Measurements from ENCODE around the gene TSPAN11.

The TSPAN11 gene

GRCh38 chr12:30959778-30960177 is 33.2 kb downstream of the TSPAN11 start:
- Histone ChIP-seq H3K36me3 (no peaks in the 10 kb centered on the region), H3K4me3 (no peak overlapping the region), H3K9me3 (no peaks in the 10 kb centered on the region), H3K27me3 (peaks cover 0 to 4% of the 10 kb centered on the region in 2 donors), H3K4me1 (no peaks in the 10 kb centered on the region), H3K27ac (no peak overlapping the region)
- TF ChIP-seq, protein P1, sequence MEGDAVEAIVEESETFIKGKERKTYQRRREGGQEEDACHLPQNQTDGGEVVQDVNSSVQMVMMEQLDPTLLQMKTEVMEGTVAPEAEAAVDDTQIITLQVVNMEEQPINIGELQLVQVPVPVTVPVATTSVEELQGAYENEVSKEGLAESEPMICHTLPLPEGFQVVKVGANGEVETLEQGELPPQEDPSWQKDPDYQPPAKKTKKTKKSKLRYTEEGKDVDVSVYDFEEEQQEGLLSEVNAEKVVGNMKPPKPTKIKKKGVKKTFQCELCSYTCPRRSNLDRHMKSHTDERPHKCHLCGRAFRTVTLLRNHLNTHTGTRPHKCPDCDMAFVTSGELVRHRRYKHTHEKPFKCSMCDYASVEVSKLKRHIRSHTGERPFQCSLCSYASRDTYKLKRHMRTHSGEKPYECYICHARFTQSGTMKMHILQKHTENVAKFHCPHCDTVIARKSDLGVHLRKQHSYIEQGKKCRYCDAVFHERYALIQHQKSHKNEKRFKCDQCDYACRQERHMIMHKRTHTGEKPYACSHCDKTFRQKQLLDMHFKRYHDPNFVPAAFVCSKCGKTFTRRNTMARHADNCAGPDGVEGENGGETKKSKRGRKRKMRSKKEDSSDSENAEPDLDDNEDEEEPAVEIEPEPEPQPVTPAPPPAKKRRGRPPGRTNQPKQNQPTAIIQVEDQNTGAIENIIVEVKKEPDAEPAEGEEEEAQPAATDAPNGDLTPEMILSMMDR (IDR thresholded peaks at IDR 0.05), result no peak
- intact Hi-C loops (cut with DNase I; ENCODE audit: low total_unique reads), result no loop called here
- DNase-seq, result no peak

DNA sequence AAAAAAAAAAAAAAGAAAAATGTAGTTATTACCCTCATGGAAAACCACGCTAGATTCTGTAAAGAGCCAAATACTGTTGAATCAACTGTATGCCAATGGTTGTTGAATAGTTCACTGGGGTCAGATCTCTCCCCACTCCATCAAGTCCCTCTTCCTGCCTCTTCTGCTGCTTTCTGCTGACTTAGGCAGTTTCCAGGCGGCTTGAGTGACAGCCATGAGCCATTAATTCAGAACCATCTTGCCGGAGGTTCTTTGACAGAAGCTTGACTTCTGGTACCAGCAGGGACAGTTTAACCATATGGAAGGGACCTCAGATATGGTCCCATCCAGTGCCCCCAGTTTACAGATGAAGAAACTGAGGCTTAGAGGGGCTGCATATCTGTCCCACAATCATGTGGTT is 34.5 kb downstream of the TSPAN11 start:
- Histone ChIP-seq H3K4me1 (no peaks in the 10 kb centered on the region), H3K9me3 (no peaks in the 10 kb centered on the region), H3K27ac (no peak overlapping the region), H3K27me3 (peaks cover 0 to 4% of the 10 kb centered on the region in 2 donors), H3K4me3 (no peak overlapping the region), H3K36me3 (no peaks in the 10 kb centered on the region)
- TF ChIP-seq, protein P1 (IDR thresholded peaks at IDR 0.05), result no peak
- no peak for DNase-seq
- intact Hi-C loops (cut with DNase I; ENCODE audit: low total_unique reads), result no loop called here

DNA sequence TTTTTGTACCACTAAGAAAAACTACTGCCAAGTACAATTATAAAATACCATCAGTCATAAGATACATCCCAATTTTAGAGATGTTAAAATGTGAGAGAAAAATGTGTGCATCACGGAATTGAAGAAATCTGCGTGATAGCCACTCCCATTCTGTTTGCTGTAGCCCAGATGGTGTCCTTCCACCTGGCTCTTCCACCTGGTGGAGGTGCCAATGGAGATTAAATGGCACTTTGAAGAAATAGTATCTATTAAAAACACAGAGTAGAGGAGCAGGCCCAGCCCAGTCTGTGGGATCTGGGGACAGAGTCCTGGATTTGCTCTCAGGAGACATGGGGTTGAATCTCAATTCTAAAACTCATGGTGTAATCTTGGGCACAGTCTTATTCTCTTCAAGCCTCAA is 35.5 kb downstream of the TSPAN11 start:
- H3K27me3 ChIP-seq, result peaks cover 0 to 4% of the 10 kb centered on the region in 2 donors
- H3K36me3 ChIP-seq, result no peaks in the 10 kb centered on the region
- intact Hi-C loops (cut with DNase I; ENCODE audit: low total_unique reads), result no loop called here
- TF ChIP-seq, protein P1 (IDR thresholded peaks at IDR 0.05), result no peak
- H3K4me3 ChIP-seq, result no peak overlapping the region
- H3K4me1 ChIP-seq, result no peaks in the 10 kb centered on the region
- H3K27ac ChIP-seq, result no peak overlapping the region
- DNase-seq, result no peak
- H3K9me3 ChIP-seq, result no peaks in the 10 kb centered on the region

DNA sequence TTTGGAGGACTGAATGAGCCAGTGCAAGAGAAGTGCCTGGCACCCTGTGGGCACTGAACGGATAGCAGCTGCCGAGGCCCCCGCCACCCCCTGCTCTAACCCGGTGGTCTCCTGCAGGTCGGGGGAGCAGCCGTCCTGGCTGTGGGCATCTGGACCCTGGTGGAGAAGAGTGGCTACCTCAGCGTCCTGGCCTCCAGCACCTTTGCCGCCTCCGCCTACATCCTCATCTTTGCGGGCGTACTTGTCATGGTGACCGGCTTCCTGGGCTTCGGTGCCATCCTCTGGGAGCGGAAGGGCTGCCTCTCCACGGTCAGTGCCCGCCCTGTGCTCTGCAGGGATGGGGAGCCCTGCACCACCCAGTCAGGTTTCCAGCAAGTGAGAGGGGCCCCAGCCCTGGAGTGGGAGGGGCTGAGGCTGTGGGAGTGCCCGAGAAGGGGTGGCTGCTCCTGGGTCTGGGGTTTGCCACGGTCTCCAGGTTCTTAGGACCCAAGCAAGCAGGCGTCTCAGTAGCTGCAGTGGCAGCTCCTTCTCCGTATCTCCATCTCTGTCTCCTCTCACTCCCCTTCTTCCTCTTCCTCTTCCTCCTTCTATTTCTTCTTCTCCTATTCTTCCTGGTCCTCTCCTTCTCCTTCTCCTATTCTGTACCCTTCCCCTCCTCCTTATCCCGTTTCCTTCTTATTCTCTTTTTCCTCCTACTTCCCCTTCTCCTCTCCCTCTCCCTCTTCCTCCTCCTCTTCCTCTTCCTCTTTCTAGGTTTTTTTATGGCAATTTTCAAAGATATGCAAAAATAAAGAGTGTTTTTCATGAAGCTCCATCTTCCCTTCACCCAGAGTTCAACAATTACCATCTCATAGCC is 37.4 kb downstream of the TSPAN11 start:
- H3K4me3 ChIP-seq, result no peak overlapping the region
- H3K4me1 ChIP-seq, result no peaks in the 10 kb centered on the region
- no peaks in the 10 kb centered on the region for H3K36me3 ChIP-seq
- H3K9me3 ChIP-seq, result no peaks in the 10 kb centered on the region
- no peak overlapping the region for H3K27ac ChIP-seq
- no peak for DNase-seq
- H3K27me3 ChIP-seq, result peaks cover 0 to 1% of the 10 kb centered on the region in 2 donors
- intact Hi-C loops (cut with DNase I; ENCODE audit: low total_unique reads), result no loop called here
- TF ChIP-seq, protein P1 (IDR thresholded peaks at IDR 0.05), result no peak

DNA sequence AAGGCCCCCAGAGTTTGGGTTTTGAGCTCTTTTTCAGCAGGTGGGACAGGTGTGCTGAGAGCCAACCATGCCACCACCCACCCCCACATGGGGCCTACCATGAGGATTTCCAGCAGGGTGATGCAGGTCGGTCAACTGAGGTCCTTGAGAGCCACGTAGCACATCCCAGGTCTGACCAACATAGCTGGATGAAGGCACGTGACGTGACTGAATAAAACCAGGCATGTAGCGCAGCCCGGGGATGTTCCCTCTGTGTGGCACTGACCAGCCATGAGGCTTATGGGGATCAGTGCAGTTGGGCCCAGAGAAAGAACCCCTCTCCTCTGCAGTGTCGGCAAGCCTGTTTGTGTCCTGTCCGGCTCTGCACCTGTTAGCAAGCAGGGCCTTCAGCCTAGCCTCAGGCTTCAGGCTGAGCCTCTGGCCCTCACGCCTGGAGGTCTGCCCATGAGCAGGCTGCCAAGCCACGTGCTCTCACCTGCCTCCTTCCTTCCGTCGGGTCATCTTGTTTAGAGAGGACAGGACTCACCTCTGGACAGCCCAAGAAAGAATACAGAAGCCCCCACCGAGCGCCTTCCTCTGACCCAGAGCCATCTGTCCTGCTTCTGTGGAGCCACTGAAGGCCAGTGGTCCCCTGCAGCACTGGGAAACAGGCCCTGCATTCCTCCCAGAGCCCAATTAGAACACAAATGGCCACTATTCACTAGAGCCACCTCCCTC is 38.5 kb downstream of the TSPAN11 start:
- intact Hi-C loops (cut with DNase I; ENCODE audit: low total_unique reads), result no loop called here

More for the DNA sequence above, 38.5 kb downstream of the TSPAN11 start:
- TF ChIP-seq, protein P1 (IDR thresholded peaks at IDR 0.05), result no peak
- Histone ChIP-seq H3K9me3 (no peaks in the 10 kb centered on the region), H3K4me1 (no peaks in the 10 kb centered on the region), H3K4me3 (no peak overlapping the region), H3K27me3 (peaks cover 0 to 3% of the 10 kb centered on the region in 2 donors), H3K27ac (no peak overlapping the region), H3K36me3 (no peaks in the 10 kb centered on the region)
- no peak for DNase-seq
